ENCODE measurements around the gene CYP39A1. TPM values are rescaled to one million over a fixed set of nuclear protein-coding genes. Genes with fewer than 3 reads are reported as not detected.

CYP39A1 gene
- total RNA-seq, 2 donors from 2014 or later, result 1.8 to 3.8 TPM

GRCh38 chr6:46501136-46502089, 151.2 kb downstream of the CYP39A1 start:
- Histone ChIP-seq H3K36me3 (ENCODE audit: control insufficient read depth, insufficient read depth, low read length) (no peaks in the 10 kb centered on the region), H3K9me3 (ENCODE audit: control insufficient read depth, low read length) (no peaks in the 10 kb centered on the region), H3K4me1 (ENCODE audit: control insufficient read depth, insufficient read depth, low read length) (no peaks in the 10 kb centered on the region), H3K9ac (ENCODE audit: extremely low read depth, low read length, poor library complexity, severe bottlenecking) (no peak overlapping the region), H3K4me3 (ENCODE audit: low read length) (no peak overlapping the region), H3K27ac (ENCODE audit: low read depth, low read length) (no peak overlapping the region), H3K27me3 (ENCODE audit: control insufficient read depth, insufficient read depth, low read length, poor library complexity, severe bottlenecking) (no peaks in the 10 kb centered on the region)
- H3K27ac Mint-ChIP-seq, result no peak overlapping the region
- H3K4me3 Mint-ChIP-seq, result no peak overlapping the region
- DNase-seq, result no peak
- WGBS, 2 experiments (ENCODE audit: insufficient coverage in 1 of 2, insufficient read length in 1 of 2), result 91 to 92% methylated on average over 7 to 8 of the region's 8 CpGs
- H3K4me1 Mint-ChIP-seq, result peaks cover 4% of the 10 kb centered on the region
- H3K36me3 Mint-ChIP-seq (ENCODE audit: low read depth), result no peaks in the 10 kb centered on the region
- H3K27me3 Mint-ChIP-seq (ENCODE audit: insufficient read depth), result no peaks in the 10 kb centered on the region
- TF ChIP-seq CTCF (conservative IDR thresholded peaks at IDR 0.05), result no peak
- H3K9me3 Mint-ChIP-seq, result no peaks in the 10 kb centered on the region

DNA sequence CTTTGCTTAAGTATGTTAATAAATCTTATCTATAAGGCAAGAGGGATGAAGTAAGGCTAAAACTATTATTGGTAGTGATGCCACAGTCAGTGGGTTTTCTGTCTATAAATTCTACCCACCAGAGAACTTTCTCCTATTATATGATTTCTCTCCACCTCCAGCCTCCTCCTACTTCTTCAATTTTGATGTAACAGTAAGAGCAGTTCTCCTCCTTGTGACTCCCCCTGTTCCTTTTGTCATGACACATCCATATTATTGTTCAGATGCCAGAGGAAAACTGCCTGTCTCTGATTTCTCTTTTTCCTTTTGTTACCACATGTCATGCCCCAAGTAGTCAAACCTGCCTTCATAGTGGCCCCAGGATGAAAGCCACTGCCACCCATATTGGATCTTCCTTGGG, 152.2 kb downstream of the CYP39A1 start:
- no peak overlapping the region for H3K27ac ChIP-seq (ENCODE audit: low read depth, low read length)
- no peak overlapping the region for H3K4me3 ChIP-seq (ENCODE audit: low read length)
- H3K36me3 Mint-ChIP-seq (ENCODE audit: low read depth), result no peaks in the 10 kb centered on the region
- TF ChIP-seq CTCF (conservative IDR thresholded peaks at IDR 0.05), result no peak
- no peak overlapping the region for H3K4me3 Mint-ChIP-seq
- no peaks in the 10 kb centered on the region for H3K4me1 ChIP-seq (ENCODE audit: control insufficient read depth, insufficient read depth, low read length)
- H3K27me3 Mint-ChIP-seq (ENCODE audit: insufficient read depth), result no peaks in the 10 kb centered on the region
- H3K9me3 ChIP-seq (ENCODE audit: control insufficient read depth, low read length), result no peaks in the 10 kb centered on the region
- no peak for DNase-seq
- H3K36me3 ChIP-seq (ENCODE audit: control insufficient read depth, insufficient read depth, low read length), result no peaks in the 10 kb centered on the region
- no peak overlapping the region for H3K9ac ChIP-seq (ENCODE audit: extremely low read depth, low read length, poor library complexity, severe bottlenecking)
- H3K4me1 Mint-ChIP-seq, result peaks cover 4% of the 10 kb centered on the region
- H3K27me3 ChIP-seq (ENCODE audit: control insufficient read depth, insufficient read depth, low read length, poor library complexity, severe bottlenecking), result no peaks in the 10 kb centered on the region
- no peak overlapping the region for H3K27ac Mint-ChIP-seq
- no peaks in the 10 kb centered on the region for H3K9me3 Mint-ChIP-seq

Other genes with a start within 250 kb of the CYP39A1 start
- gene RCAN2, start 161.4 kb downstream of the CYP39A1 start, total RNA-seq, result 10 to 100 TPM; 15.7 to 16.7 TPM
- gene SLC25A27, start 157 bp upstream of the CYP39A1 start, total RNA-seq, result 10 to 100 TPM; 12.8 to 18.1 TPM
- under 1 TPM; 0.09 to 0.20 TPM for gene TDRD6, start 35.1 kb upstream of the CYP39A1 start, total RNA-seq
- 1 to 10 TPM; 1.1 to 3.2 TPM for gene PLA2G7, start 82.6 kb upstream of the CYP39A1 start, total RNA-seq
- gene ANKRD66, start 94.1 kb upstream of the CYP39A1 start, total RNA-seq, result not detected
- not detected for gene MEP1A, start 140.6 kb upstream of the CYP39A1 start, total RNA-seq

Data from endodermal cell (in vitro differentiated cells).